ENCODE measurements around the gene PEG3. TPM values are rescaled to one million over a fixed set of nuclear protein-coding genes. Genes with fewer than 3 reads are reported as not detected.

Gene PEG3
- total RNA-seq = not detected in 2 replicates

DNA sequence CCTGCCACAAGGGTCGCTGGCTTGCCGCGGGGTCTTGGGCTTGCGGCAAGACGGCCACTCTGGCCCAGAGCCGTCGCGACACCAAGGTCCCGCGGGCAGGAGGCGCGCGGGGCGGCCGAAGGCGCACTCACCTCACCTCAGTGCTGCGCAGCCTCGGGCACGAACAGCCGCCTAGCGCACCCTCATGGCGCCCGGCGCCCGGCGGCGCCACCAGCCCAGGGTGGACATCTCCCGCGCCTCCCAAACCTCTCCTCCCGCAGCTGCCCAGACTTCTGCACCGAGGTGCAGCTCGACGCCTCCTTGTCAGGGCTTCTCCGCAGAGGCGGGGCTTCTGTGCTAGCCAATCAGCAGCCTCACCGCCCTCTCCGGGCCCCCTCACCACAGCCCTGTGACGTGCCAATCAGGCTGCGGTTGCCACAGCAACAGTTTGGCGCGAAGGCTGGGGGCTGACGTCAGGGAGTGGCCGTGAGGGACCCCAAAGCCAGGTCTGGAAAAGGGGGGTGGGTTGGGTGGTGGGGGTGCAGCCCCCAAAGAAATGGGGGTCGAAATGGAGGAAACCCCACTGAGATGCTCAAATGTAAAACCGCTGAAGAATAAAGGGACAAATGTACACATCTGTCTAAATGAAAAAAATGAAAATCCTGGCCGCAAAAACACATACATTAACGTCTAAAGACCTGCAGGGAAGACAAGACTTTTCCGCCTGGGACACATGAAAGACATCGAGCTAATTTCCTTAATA, at the start of gene PEG3, which contains the start of gene ZIM2:
Gene PEG3, minus strand, starts transcription at position 276 of the 742 bp plus-strand sequence. CDS start 16,071 bp downstream, outside the sequence.
Gene ZIM2, minus strand, starts transcription at position 276 of the 742 bp plus-strand sequence. CDS start 16,449 bp downstream, outside the sequence.
- Mint-ChIP-seq H3K27me3 (peaks cover 2% of the 10 kb centered on the region), H3K4me3 (no peak within 1 kb of the TSS), H3K9me3 (peaks cover 16% of the 10 kb centered on the region), H3K27ac (no peak within 1 kb of the TSS), H3K36me3 (ENCODE audit: low read depth) (no peaks in the 10 kb centered on the region), H3K4me1 (no peaks in the 10 kb centered on the region)
- intact Hi-C loops (cut with micrococcal nuclease) = no loop called here
- ChIA-PET POLR2A (no interaction called here), CTCF (no interaction called here)
- TF ChIP-seq, protein P1, sequence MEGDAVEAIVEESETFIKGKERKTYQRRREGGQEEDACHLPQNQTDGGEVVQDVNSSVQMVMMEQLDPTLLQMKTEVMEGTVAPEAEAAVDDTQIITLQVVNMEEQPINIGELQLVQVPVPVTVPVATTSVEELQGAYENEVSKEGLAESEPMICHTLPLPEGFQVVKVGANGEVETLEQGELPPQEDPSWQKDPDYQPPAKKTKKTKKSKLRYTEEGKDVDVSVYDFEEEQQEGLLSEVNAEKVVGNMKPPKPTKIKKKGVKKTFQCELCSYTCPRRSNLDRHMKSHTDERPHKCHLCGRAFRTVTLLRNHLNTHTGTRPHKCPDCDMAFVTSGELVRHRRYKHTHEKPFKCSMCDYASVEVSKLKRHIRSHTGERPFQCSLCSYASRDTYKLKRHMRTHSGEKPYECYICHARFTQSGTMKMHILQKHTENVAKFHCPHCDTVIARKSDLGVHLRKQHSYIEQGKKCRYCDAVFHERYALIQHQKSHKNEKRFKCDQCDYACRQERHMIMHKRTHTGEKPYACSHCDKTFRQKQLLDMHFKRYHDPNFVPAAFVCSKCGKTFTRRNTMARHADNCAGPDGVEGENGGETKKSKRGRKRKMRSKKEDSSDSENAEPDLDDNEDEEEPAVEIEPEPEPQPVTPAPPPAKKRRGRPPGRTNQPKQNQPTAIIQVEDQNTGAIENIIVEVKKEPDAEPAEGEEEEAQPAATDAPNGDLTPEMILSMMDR (IDR thresholded peaks at IDR 0.05) = no peak
- DNase-seq = no peak
- no peak for ATAC-seq (ENCODE audit: low read depth)

DNA sequence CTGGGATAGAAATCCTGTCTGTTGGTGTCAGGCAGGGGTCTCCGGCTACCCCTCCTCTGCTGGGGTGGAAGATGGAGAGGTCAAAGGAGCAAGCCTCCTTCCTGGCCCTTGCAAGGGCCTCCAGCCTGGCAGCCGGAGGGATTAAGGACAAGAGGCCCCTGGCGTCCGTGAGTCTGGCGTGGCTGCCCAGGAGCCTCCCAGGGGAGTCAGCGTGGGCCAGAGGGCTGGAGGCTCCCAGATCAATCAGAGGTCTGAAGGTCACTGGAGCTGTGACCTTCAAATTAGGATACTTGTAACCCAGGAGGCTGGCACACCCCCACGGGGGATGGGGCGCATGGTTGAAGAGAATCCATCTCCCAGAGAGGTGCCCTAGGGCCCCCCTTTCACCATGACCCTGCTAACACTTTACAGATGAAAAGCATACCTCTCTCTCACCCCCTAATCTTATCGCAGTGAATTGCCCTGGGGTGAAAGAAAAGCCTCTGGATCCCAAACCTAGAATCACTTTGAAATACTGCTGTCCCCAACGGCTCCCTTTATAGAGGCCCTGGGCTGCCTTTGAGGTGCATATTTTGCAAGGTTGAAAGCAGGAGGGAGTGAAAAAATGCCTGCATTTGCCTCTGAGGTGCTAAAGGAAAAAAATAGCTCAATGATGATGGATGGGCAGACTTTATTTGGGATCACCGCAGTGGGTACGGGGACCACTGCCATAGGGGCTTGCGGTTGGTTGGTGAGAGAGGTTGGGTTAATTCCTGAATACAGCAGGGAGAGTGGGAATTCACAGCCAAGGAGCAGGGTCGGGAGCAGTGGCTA, 44.9 kb upstream of the PEG3 start:
- Mint-ChIP-seq H3K9me3 (peaks cover 26% of the 10 kb centered on the region), H3K27me3 (no peaks in the 10 kb centered on the region), H3K4me1 (no peaks in the 10 kb centered on the region), H3K36me3 (ENCODE audit: low read depth) (no peaks in the 10 kb centered on the region), H3K27ac (no peak overlapping the region), H3K4me3 (no peak overlapping the region)
- no peak for ATAC-seq (ENCODE audit: low read depth)
- ChIA-PET CTCF (no interaction called here), POLR2A (no interaction called here)
- TF ChIP-seq, protein P1 (IDR thresholded peaks at IDR 0.05) = no peak
- intact Hi-C loops (cut with micrococcal nuclease) = no loop called here
- DNase-seq = no peak

DNA sequence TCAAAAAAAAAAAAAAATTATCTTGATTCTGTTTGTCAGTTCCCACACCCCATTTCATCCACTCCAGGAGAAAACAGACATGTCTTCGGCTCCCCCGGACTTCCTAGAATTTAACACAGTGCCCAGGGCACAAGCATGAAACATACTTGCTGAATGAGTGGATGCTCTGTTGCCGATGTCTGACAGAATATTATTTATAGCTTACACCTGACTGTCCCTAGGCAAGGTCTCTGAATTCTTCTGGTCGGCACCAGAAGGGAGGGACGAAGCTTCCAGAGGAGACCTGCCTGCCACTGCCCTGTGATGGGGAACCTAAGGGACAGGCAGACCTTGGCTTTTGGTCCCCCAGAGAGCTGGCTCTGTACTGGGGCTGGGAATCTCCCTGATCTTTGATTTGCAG, 43.9 kb upstream of the PEG3 start:
- ChIA-PET CTCF (no interaction called here), POLR2A (no interaction called here)
- H3K27ac Mint-ChIP-seq = no peak overlapping the region
- H3K36me3 Mint-ChIP-seq (ENCODE audit: low read depth) = no peaks in the 10 kb centered on the region
- ATAC-seq (ENCODE audit: low read depth) = no peak
- H3K4me1 Mint-ChIP-seq = no peaks in the 10 kb centered on the region
- H3K9me3 Mint-ChIP-seq = peaks cover 23% of the 10 kb centered on the region
- intact Hi-C loops (cut with micrococcal nuclease) = no loop called here
- H3K4me3 Mint-ChIP-seq = no peak overlapping the region
- H3K27me3 Mint-ChIP-seq = no peaks in the 10 kb centered on the region
- no peak for DNase-seq
- TF ChIP-seq, protein P1 (IDR thresholded peaks at IDR 0.05) = no peak

DNA sequence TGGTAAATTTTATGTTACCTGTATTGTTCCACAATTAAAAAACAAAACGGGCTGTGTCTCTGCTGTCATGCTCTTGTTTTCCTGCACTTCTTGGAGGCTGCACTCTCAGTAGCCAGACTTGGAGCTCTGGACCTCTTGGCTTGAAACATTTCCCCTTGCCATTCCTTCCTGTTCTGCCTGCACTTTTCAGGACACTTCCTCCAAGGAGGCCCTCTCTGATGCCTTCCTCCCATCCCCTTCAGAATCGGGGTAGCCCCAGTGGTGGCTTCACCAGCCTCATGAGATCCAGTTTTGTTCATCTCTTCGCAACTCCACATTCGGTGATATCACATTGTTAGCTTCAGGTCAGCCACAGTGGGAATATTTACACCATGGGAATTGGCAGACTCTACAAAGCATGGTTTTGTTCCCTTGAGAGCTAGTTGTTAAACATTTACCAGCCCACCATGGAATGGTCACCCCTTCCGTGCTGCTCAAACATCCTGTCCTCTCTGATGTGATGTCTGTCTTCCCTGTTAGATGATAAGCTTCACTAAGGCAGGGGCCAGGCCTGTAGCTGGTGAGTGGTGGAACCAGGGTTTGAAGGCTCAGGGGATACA, 40.2 kb upstream of the PEG3 start:
- Mint-ChIP-seq H3K9me3 (peaks cover 12% of the 10 kb centered on the region), H3K4me3 (no peak overlapping the region), H3K27ac (no peak overlapping the region), H3K36me3 (ENCODE audit: low read depth) (no peaks in the 10 kb centered on the region), H3K4me1 (no peaks in the 10 kb centered on the region), H3K27me3 (no peaks in the 10 kb centered on the region)
- ChIA-PET CTCF (no interaction called here), POLR2A (no interaction called here)
- ATAC-seq (ENCODE audit: low read depth) (no peak), DNase-seq (no peak)
- intact Hi-C loops (cut with micrococcal nuclease) = no loop called here
- TF ChIP-seq, protein P1 (IDR thresholded peaks at IDR 0.05) = no peak
